SK-N-SH (cell line): ENCODE data around the gene TIE1.

Experiments used
- CHD2 ChIP-seq: fragments of 150-350 bp; IDR thresholded peaks from 2 replicates; pipeline ENCODE4 v1.6.1; 2018; ENCODE audit warnings: low read length; ENCODE audit not compliant: partially characterized antibody
- ELF1 ChIP-seq: IDR thresholded peaks from 2 replicates; pipeline ENCODE4 v1.4.0; 2012
- EP300 ChIP-seq, 2 experiments: IDR thresholded peaks; 2 replicates each; pipeline versions ENCODE4 v1.4.0 to v1.6.1; 2012; ENCODE audit warnings: borderline replicate concordance in 1 of 2, low read depth in 1 of 2, low read length in 1 of 2
- EZH2phosphoT487 ChIP-seq: fragments of 200-600 bp; sonication (generic); IDR thresholded peaks from 2 replicates; pipeline ENCODE4 v1.6.1; 2017; ENCODE audit warnings: low read depth, mixed run types, mild to moderate bottlenecking, antibody characterized with exemption, moderate library complexity, borderline replicate concordance
- MAX ChIP-seq: IDR thresholded peaks from 2 replicates; pipeline ENCODE4 v1.4.0; 2012; ENCODE audit warnings: low read depth
- MXI1 ChIP-seq: IDR thresholded peaks from 2 replicates; pipeline ENCODE4 v1.6.1; 2012; ENCODE audit warnings: mild to moderate bottlenecking, low read depth, low read length, improper control_type of control experiment
- NRF1 ChIP-seq: IDR thresholded peaks from 2 replicates; pipeline ENCODE4 v1.6.1; 2012; ENCODE audit warnings: low read depth, mild to moderate bottlenecking, low read length
- POLR2AphosphoS5 ChIP-seq: IDR thresholded peaks from 2 replicates; pipeline ENCODE4 v1.6.1; 2012; ENCODE audit warnings: low read depth, low read length
- TAF1 ChIP-seq: IDR thresholded peaks from 2 replicates; pipeline ENCODE4 v1.6.1; 2012; ENCODE audit warnings: low read depth, mild to moderate bottlenecking, low read length, moderate library complexity, borderline replicate concordance
- ZBTB33 ChIP-seq: IDR thresholded peaks from 2 replicates; pipeline ENCODE4 v1.4.0; 2012; ENCODE audit warnings: low read depth, borderline replicate concordance
- TF ChIP-seq, protein P1 (sequence below): fragments of 200-600 bp; sonication (generic); IDR thresholded peaks from 2 replicates; pipeline ENCODE4 v1.6.1; 2017; ENCODE audit warnings: antibody characterized with exemption, mild to moderate bottlenecking, moderate library complexity

DNA sequence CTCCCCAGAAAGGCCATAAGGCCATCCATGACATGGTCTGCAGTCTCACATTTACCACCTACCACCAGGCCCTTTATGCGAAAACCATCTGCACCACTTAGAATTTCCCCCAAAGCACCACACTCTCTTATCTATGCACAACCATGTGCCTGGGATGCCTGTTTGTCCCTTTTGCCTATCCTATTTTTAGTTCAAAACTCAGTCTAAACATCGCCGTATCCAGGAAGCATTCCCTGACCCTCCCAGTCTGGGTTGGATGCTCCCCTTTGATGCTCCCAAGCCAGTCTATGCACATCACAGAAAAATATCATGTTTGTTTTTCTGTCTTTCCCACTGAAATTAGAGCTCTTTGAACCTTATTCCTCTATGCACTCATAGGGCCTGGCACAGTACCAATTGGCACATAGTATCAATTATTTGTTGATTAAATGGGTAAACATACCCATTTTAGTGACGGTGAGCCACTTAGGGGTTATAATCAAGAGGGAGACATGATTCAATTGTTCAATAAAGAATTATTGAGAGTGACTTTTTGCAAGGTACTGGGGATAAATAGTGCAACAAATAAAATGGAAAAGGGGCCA is 43.6 kb downstream of the TIE1 start:
- TF ChIP-seq POLR2AphosphoS5 (no peak), ELF1 (no peak), CHD2 (no peak), ZBTB33 (no peak), TAF1 (no peak), EP300 (IDR thresholded peaks at IDR 0.05; ENCODE audit: borderline replicate concordance in 1 of 2, low read depth in 1 of 2, low read length in 1 of 2) (no peak), MAX (no peak), NRF1 (no peak), MXI1 (no peak), EZH2phosphoT487 (no peak)
- TF ChIP-seq, protein P1, sequence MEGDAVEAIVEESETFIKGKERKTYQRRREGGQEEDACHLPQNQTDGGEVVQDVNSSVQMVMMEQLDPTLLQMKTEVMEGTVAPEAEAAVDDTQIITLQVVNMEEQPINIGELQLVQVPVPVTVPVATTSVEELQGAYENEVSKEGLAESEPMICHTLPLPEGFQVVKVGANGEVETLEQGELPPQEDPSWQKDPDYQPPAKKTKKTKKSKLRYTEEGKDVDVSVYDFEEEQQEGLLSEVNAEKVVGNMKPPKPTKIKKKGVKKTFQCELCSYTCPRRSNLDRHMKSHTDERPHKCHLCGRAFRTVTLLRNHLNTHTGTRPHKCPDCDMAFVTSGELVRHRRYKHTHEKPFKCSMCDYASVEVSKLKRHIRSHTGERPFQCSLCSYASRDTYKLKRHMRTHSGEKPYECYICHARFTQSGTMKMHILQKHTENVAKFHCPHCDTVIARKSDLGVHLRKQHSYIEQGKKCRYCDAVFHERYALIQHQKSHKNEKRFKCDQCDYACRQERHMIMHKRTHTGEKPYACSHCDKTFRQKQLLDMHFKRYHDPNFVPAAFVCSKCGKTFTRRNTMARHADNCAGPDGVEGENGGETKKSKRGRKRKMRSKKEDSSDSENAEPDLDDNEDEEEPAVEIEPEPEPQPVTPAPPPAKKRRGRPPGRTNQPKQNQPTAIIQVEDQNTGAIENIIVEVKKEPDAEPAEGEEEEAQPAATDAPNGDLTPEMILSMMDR, result no peak
